Karpas-422 (cell line): ENCODE measurements around the gene DNAJB1. TPM values are rescaled to one million over a fixed set of nuclear protein-coding genes. Genes with fewer than 3 reads are reported as not detected.

Experiments
- DNase-seq: peaks from one replicate; pipeline ENCODE4 v3.0.0-alpha.2; 2015
- H2AFZ ChIP-seq: fragments of 200-600 bp; sonication (generic); 2 replicates; pipeline ENCODE4 v1.6.1; 2014; ENCODE audit warnings: antibody characterized with exemption, low read length, mixed read lengths
- H3K27ac ChIP-seq: fragments of 200-600 bp; sonication (generic); 2 replicates; pipeline ENCODE4 v1.5.1; 2014; ENCODE audit warnings: mild to moderate bottlenecking, low read length, moderate library complexity
- H3K27me3 ChIP-seq: fragments of 200-600 bp; sonication (generic); 2 replicates; pipeline ENCODE4 v1.6.1; 2014; ENCODE audit warnings: low read length, mixed read lengths
- H3K36me3 ChIP-seq: fragments of 200-600 bp; sonication (generic); 2 replicates; pipeline ENCODE4 v1.6.1; 2014; ENCODE audit warnings: low read length, mixed read lengths; ENCODE audit not compliant: insufficient read depth
- H3K4me1 ChIP-seq: fragments of 200-600 bp; sonication (generic); 2 replicates; pipeline ENCODE4 v1.6.1; 2014; ENCODE audit warnings: mild to moderate bottlenecking, low read length, mixed read lengths
- H3K4me2 ChIP-seq: fragments of 200-600 bp; sonication (generic); 2 replicates; pipeline ENCODE4 v1.6.1; 2014; ENCODE audit warnings: low read length, low read depth, mild to moderate bottlenecking; ENCODE audit not compliant: poor library complexity, severe bottlenecking
- H3K4me3 ChIP-seq: fragments of 200-600 bp; sonication (generic); 2 replicates; pipeline ENCODE4 v1.5.1; 2014; ENCODE audit warnings: mild to moderate bottlenecking, antibody characterized with exemption, low read length, mixed read lengths
- H3K79me2 ChIP-seq: fragments of 200-600 bp; sonication (generic); 2 replicates; pipeline ENCODE4 v1.6.1; 2014; ENCODE audit warnings: mild to moderate bottlenecking, low read length, mixed read lengths
- H3K9ac ChIP-seq: fragments of 200-600 bp; sonication (generic); 2 replicates; pipeline ENCODE4 v1.6.0; 2014; ENCODE audit warnings: low read length
- H3K9me2 ChIP-seq: fragments of 200-600 bp; sonication (generic), shearing (Covaris generic); replicated peaks from 2 replicates; pipeline ENCODE4 v1.6.0; 2014; ENCODE audit warnings: mild to moderate bottlenecking, low read length, moderate library complexity; ENCODE audit not compliant: insufficient read depth
- H3K9me3 ChIP-seq: fragments of 300-700, 200-600 bp; sonication (generic); 2 replicates; pipeline ENCODE4 v1.6.1; 2014; ENCODE audit warnings: low read length, mixed read lengths
- H4K20me1 ChIP-seq: fragments of 200-600 bp; sonication (generic); 2 replicates; pipeline ENCODE4 v1.6.1; 2014; ENCODE audit warnings: mild to moderate bottlenecking, antibody characterized with exemption, low read length, low read depth; ENCODE audit not compliant: insufficient read depth
- total RNA-seq: library from RNA; depleted of rRNA; stranded (reverse); fragments of >200 nt; shearing (Covaris generic); gene quantifications from 2 replicates; pipeline ENCODE4 v1.2.3, GENCODE V29; 2014; ENCODE audit warnings: low replicate concordance

The DNAJB1 gene
- total RNA-seq, 1 experiment from 2014 or later: 39.7 TPM

DNA sequence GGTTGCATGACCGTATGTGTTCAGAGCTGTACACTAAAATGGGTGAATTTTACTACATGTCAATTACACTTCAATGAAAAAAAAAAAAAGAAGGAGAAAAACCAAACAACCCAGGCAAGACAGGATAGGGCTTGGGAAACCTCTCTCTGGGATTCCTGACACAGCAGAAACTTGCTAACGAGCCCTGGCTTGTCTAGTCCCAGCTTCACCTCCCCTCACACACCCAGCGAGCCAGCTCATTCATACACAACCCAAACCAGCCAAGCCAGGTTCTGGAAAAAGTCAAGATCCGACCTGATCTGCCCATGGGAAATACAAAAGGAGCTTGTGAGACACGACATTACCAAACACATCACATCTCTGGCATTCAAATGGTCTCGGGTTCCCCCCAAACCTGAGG, 7.5 kb upstream of the DNAJB1 start:
- Histone ChIP-seq H2AFZ (no peak overlapping the region), H3K9ac (no peak overlapping the region), H3K27me3 (no peaks in the 10 kb centered on the region), H3K9me2 (no peaks in the 10 kb centered on the region), H3K79me2 (peaks cover 11% of the 10 kb centered on the region), H3K4me1 (peaks cover 14% of the 10 kb centered on the region), H3K4me2 (no peak overlapping the region), H4K20me1 (no peaks in the 10 kb centered on the region), H3K36me3 (no peaks in the 10 kb centered on the region), H3K27ac (no peak overlapping the region), H3K9me3 (no peaks in the 10 kb centered on the region), H3K4me3 (no peak overlapping the region)
- no peak for DNase-seq

DNA sequence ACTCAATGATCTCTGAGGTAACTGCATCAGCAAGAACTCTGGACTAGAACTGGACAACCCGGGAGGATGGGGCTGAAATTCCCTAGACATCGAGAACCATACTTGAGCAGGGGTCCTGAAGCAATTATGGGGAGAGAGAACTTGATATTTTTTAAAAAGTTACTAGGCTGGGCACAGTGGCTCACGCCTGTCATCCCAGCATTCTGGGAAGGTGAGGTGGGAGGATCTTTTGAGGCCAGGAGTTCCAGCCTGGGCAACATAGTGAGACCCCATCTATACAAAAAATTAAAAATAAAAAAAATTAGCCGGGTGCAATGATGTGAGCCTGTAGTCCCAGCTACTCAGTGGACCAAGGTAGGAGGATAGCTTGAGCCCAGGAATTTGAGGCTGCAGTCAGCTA, 2.3 kb upstream of the DNAJB1 start:
- Histone ChIP-seq H3K9ac (no peak overlapping the region), H3K4me3 (no peak overlapping the region), H3K4me2 (no peak overlapping the region), H3K36me3 (peaks cover 14% of the 10 kb centered on the region), H3K27me3 (no peaks in the 10 kb centered on the region), H3K9me3 (no peaks in the 10 kb centered on the region), H3K4me1 (peaks cover 20% of the 10 kb centered on the region), H3K27ac (no peak overlapping the region), H3K79me2 (peaks cover 21% of the 10 kb centered on the region), H3K9me2 (no peaks in the 10 kb centered on the region), H2AFZ (no peak overlapping the region), H4K20me1 (peaks cover 22% of the 10 kb centered on the region)
- no peak for DNase-seq

- H3K36me3 ChIP-seq: peaks cover 20% of the 10 kb centered on the region
- H3K9me2 ChIP-seq: no peaks in the 10 kb centered on the region
- H3K27me3 ChIP-seq: no peaks in the 10 kb centered on the region
- H3K4me3 ChIP-seq: no peak overlapping the region
- no peak overlapping the region; the same call in 1 of the 2 replicates for H2AFZ ChIP-seq
- no peak for DNase-seq
- H4K20me1 ChIP-seq: peaks cover 28% of the 10 kb centered on the region
- peaks cover 21% of the 10 kb centered on the region for H3K79me2 ChIP-seq
- no peak overlapping the region for H3K4me2 ChIP-seq
- H3K4me1 ChIP-seq: peaks cover 22% of the 10 kb centered on the region
- H3K9me3 ChIP-seq: no peaks in the 10 kb centered on the region
- H3K9ac ChIP-seq: no peak overlapping the region
- H3K27ac ChIP-seq: no peak overlapping the region
Observed at GRCh38 chr19:14519860-14520407, 1.7 kb upstream of the DNAJB1 start.

- Histone ChIP-seq H3K36me3 (peaks cover 25% of the 10 kb centered on the region), H2AFZ (no peak overlapping the region), H3K4me2 (peak overlapping the region; percentile 78), H3K4me1 (peaks cover 22% of the 10 kb centered on the region), H3K79me2 (peaks cover 21% of the 10 kb centered on the region), H3K9me3 (no peaks in the 10 kb centered on the region), H3K27ac (no peak overlapping the region), H4K20me1 (peaks cover 28% of the 10 kb centered on the region), H3K9me2 (no peaks in the 10 kb centered on the region), H3K4me3 (peak overlapping the region; percentile 70; the same call in 1 of the 2 replicates), H3K27me3 (no peaks in the 10 kb centered on the region), H3K9ac (peak overlapping the region; percentile 71; the same call in 1 of the 2 replicates)
- DNase-seq: no peak
Observed at GRCh38 chr19:14519245-14519859, 1.2 kb upstream of the DNAJB1 start.

- Histone ChIP-seq H3K36me3 (peaks cover 25% of the 10 kb centered on the region), H3K9me3 (no peaks in the 10 kb centered on the region), H3K4me1 (peaks cover 22% of the 10 kb centered on the region), H3K9me2 (no peaks in the 10 kb centered on the region), H3K27ac (0 out of 2 replicates have a peak overlapping the region, but pooled peaks have one; percentile 60), H2AFZ (no peak overlapping the region), H3K9ac (peak overlapping the region; percentile 97), H3K4me2 (peak overlapping the region; percentile 93), H3K27me3 (no peaks in the 10 kb centered on the region), H3K79me2 (peaks cover 21% of the 10 kb centered on the region), H3K4me3 (peak overlapping the region; percentile 85), H4K20me1 (peaks cover 28% of the 10 kb centered on the region)
- DNase-seq: no peak
Observed at GRCh38 chr19:14517446-14517839, 754 bp downstream of the DNAJB1 start.

- H3K4me1 ChIP-seq: peaks cover 22% of the 10 kb centered on the region
- H3K27ac ChIP-seq: no peak overlapping the region
- H3K9me3 ChIP-seq: no peaks in the 10 kb centered on the region
- peak overlapping the region; percentile 93 for H3K4me2 ChIP-seq
- peaks cover 28% of the 10 kb centered on the region for H4K20me1 ChIP-seq
- H3K27me3 ChIP-seq: no peaks in the 10 kb centered on the region
- H3K9ac ChIP-seq: peak overlapping the region; percentile 97
- no peaks in the 10 kb centered on the region for H3K9me2 ChIP-seq
- H3K79me2 ChIP-seq: peaks cover 21% of the 10 kb centered on the region
- H2AFZ ChIP-seq: no peak overlapping the region
- H3K4me3 ChIP-seq: peak overlapping the region; percentile 85
- peaks cover 25% of the 10 kb centered on the region for H3K36me3 ChIP-seq
- no peak for DNase-seq
Observed at GRCh38 chr19:14516746-14517438, 1.3 kb downstream of the DNAJB1 start.

- Histone ChIP-seq H3K9me2 (no peaks in the 10 kb centered on the region), H2AFZ (no peak overlapping the region), H3K9me3 (no peaks in the 10 kb centered on the region), H4K20me1 (peaks cover 28% of the 10 kb centered on the region), H3K9ac (no peak overlapping the region), H3K4me2 (peak overlapping the region; percentile 93), H3K79me2 (peaks cover 21% of the 10 kb centered on the region), H3K4me1 (peaks cover 22% of the 10 kb centered on the region), H3K27me3 (no peaks in the 10 kb centered on the region), H3K27ac (no peak overlapping the region), H3K36me3 (peaks cover 25% of the 10 kb centered on the region), H3K4me3 (peak overlapping the region; percentile 85; the same call in 1 of the 2 replicates)
- DNase-seq: no peak
Observed at GRCh38 chr19:14516048-14516534, 2.1 kb downstream of the DNAJB1 start.

- no peak overlapping the region for H3K9ac ChIP-seq
Observed at GRCh38 chr19:14515501-14516047, 2.6 kb downstream of the DNAJB1 start.

More at GRCh38 chr19:14515501-14516047, 2.6 kb downstream of the DNAJB1 start:
- no peaks in the 10 kb centered on the region for H3K9me3 ChIP-seq
- H3K27me3 ChIP-seq: no peaks in the 10 kb centered on the region
- no peak overlapping the region for H3K27ac ChIP-seq
- H2AFZ ChIP-seq: no peak overlapping the region
- peaks cover 22% of the 10 kb centered on the region for H3K4me1 ChIP-seq
- no peak overlapping the region for H3K4me2 ChIP-seq
- peaks cover 25% of the 10 kb centered on the region for H3K36me3 ChIP-seq
- peaks cover 21% of the 10 kb centered on the region for H3K79me2 ChIP-seq
- H3K4me3 ChIP-seq: no peak overlapping the region
- DNase-seq: no peak
- H3K9me2 ChIP-seq: no peaks in the 10 kb centered on the region
- peaks cover 28% of the 10 kb centered on the region for H4K20me1 ChIP-seq
